Measurements from ENCODE around the gene RNF8. TPM values are rescaled to one million over a fixed set of nuclear protein-coding genes. Genes with fewer than 3 reads are reported as not detected.
A peak's percentile ranks its signal among the peaks of the same experiment; 100 is the strongest.

The RNF8 gene
- total and polyA plus RNA-seq, 2 of the 4 experiments (the other 2 are of a cell fraction): 16.5 to 17.9 TPM

DNA sequence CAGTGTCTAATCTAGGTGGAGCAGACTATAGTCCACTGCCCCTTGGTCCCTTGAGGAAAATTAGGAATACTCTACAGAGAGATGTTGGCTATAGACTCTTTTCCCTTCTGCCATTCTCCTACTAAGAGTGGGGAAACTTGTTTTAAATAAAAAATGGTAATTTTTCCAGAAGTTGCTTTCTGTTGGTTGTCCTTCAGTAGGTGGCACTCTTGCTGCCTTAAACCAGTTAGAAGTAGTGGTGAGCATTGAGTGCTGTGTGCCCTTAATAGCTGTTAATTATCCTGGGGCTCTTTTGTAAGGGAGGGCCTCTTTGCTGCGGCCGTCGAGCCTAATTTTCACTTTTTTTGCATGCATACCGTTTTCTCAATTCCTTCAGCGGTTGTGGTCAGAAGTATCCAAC is 82.0 kb downstream of the RNF8 start:
- no peak overlapping the region for H3K4me2 ChIP-seq (ENCODE audit: low read depth, low read length)
- H2BK5ac ChIP-seq (ENCODE audit: low read depth, low read length, poor library complexity, severe bottlenecking): no peak overlapping the region
- H3K4me1 ChIP-seq (ENCODE audit: control insufficient read depth, insufficient read depth, low read length): peaks cover 2% of the 10 kb centered on the region; the same call in 1 of the 2 replicates
- intact Hi-C loops (cut with micrococcal nuclease) (no loop called here), dilution Hi-C loops (cut with HindIII; ENCODE audit: low sequenced_read_pairs, unreplicated experiment) (no loop called here), in situ Hi-C loops (cut with MboI; ENCODE audit: low sequenced_read_pairs) (no loop called here)
- no peak overlapping the region for H3K27ac ChIP-seq (ENCODE audit: insufficient read depth, low read length)
- peaks cover 48 to 56% of the 10 kb centered on the region in 2 experiments for H3K79me1 ChIP-seq (ENCODE audit: low read depth in 1 of 2, low read length in 2 of 2)
- TF ChIP-seq, protein P1, sequence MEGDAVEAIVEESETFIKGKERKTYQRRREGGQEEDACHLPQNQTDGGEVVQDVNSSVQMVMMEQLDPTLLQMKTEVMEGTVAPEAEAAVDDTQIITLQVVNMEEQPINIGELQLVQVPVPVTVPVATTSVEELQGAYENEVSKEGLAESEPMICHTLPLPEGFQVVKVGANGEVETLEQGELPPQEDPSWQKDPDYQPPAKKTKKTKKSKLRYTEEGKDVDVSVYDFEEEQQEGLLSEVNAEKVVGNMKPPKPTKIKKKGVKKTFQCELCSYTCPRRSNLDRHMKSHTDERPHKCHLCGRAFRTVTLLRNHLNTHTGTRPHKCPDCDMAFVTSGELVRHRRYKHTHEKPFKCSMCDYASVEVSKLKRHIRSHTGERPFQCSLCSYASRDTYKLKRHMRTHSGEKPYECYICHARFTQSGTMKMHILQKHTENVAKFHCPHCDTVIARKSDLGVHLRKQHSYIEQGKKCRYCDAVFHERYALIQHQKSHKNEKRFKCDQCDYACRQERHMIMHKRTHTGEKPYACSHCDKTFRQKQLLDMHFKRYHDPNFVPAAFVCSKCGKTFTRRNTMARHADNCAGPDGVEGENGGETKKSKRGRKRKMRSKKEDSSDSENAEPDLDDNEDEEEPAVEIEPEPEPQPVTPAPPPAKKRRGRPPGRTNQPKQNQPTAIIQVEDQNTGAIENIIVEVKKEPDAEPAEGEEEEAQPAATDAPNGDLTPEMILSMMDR (conservative IDR thresholded peaks at IDR 0.05; ENCODE audit: low read depth, low read length): 0 out of 2 replicates have a peak, but pooled peaks have one; percentile 11
- TF ChIP-seq MAZ (IDR thresholded peaks at IDR 0.05; ENCODE audit: borderline replicate concordance, low read depth, low read length): no peak
- no peak overlapping the region for H3K4me3 ChIP-seq (ENCODE audit: insufficient read depth, low read depth, low read length)
- no peak overlapping the region for H2BK15ac ChIP-seq (ENCODE audit: low read depth, low read length)
- CTCF ChIA-PET: interaction anchor here (0.9 kb wide), 1 partner anchor 136 kb away, joined by 3 read pairs; no protein-coding TSS in a partner anchor
- H2BK20ac ChIP-seq (ENCODE audit: low read depth, low read length): no peak overlapping the region
- ATAC-seq (ENCODE audit: low read depth): no peak
- H3K9ac ChIP-seq (ENCODE audit: low read depth, low read length): no peak overlapping the region
- H3K9me3 ChIP-seq (ENCODE audit: control insufficient read depth, insufficient read depth, low read length): no peaks in the 10 kb centered on the region
- POLR2A ChIA-PET (ENCODE audit: unreplicated experiment): no interaction called here
- H2AK5ac ChIP-seq (ENCODE audit: low read depth, low read length): no peak overlapping the region
- no peak for DNase-seq
- no peak overlapping the region for H3K4ac ChIP-seq (ENCODE audit: low read depth, low read length)
- H4K20me1 ChIP-seq (ENCODE audit: insufficient read depth, low read length): peaks cover 4% of the 10 kb centered on the region; the same call in 1 of the 2 replicates
- peaks cover 3% of the 10 kb centered on the region for H3K9me1 ChIP-seq (ENCODE audit: insufficient read depth, low read length)
- H4K8ac ChIP-seq (ENCODE audit: low read depth in 2 of 2, low read length in 2 of 2): no peak overlapping the region
- H2AFZ ChIP-seq (replicated peaks; ENCODE audit: low read length, poor library complexity): no peak overlapping the region
- 92% methylated on average over 5 of the region's 5 CpGs; no CpG with 5 or more reads in 1 of the 2 experiments for WGBS, 2 experiments (ENCODE audit: extremely low coverage in 2 of 2, insufficient read length in 1 of 2)
- H4K5ac ChIP-seq (ENCODE audit: low read depth, low read length): no peak overlapping the region
- no peaks in the 10 kb centered on the region for H3K27me3 ChIP-seq (ENCODE audit: control insufficient read depth, insufficient read depth, low read length)
- H3K56ac ChIP-seq (ENCODE audit: extremely low read depth, insufficient read depth, low read length): no peak overlapping the region
- no TSS peak for BruUV-seq (replicated peaks)
- no peak overlapping the region for H3K14ac ChIP-seq (replicated peaks; ENCODE audit: low read depth, low read length)
- H3K23ac ChIP-seq (ENCODE audit: low read depth, low read length): no peak overlapping the region
- H2AK9ac ChIP-seq (replicated peaks; ENCODE audit: low read depth, low read length, poor library complexity): no peak overlapping the region
- no peak overlapping the region for H2BK120ac ChIP-seq (ENCODE audit: low read depth, low read length)
- H4K91ac ChIP-seq (ENCODE audit: insufficient read depth, low read depth, low read length): no peak overlapping the region
- peaks cover 11% of the 10 kb centered on the region for H3K36me3 ChIP-seq (ENCODE audit: control insufficient read depth, insufficient read depth, low read length)
- no peak overlapping the region for H3K18ac ChIP-seq (ENCODE audit: low read depth, low read length)

Measured in IMR-90 (cell line).